H9 (cell line): ENCODE data around the gene PTPRK. TPM values are rescaled to one million over a fixed set of nuclear protein-coding genes. Genes with fewer than 3 reads are reported as not detected.

ENCODE experiments used
- DNase-seq: peaks from one replicate; pipeline ENCODE4 v3.0.0-alpha.2; 2017
- H2AFZ ChIP-seq: one replicate; pipeline ENCODE4 v1.6.1; 2013; ENCODE audit warnings: mild to moderate bottlenecking, low read length, control low read depth, moderate library complexity
- H2AK5ac ChIP-seq: 2 replicates; pipeline ENCODE4 v1.6.1; 2013; ENCODE audit warnings: low read length, control low read depth, mixed read lengths; ENCODE audit not compliant: insufficient read length
- H2BK120ac ChIP-seq: one replicate; pipeline ENCODE4 v1.6.1; 2013; ENCODE audit warnings: low read depth, mild to moderate bottlenecking, low read length, control low read depth, inconsistent platforms; ENCODE audit not compliant: poor library complexity, severe bottlenecking
- H2BK12ac ChIP-seq: 2 replicates; pipeline ENCODE4 v1.6.1; 2013; ENCODE audit warnings: low read length, control low read depth, mixed read lengths, low read depth; ENCODE audit not compliant: insufficient read length
- H2BK15ac ChIP-seq: 2 replicates; pipeline ENCODE4 v1.6.1; 2013; ENCODE audit warnings: low read depth, low read length, control low read depth
- H2BK20ac ChIP-seq: one replicate; pipeline ENCODE4 v1.6.1; 2013; ENCODE audit warnings: low read depth, mild to moderate bottlenecking, low read length, control low read depth, inconsistent platforms; ENCODE audit not compliant: poor library complexity, severe bottlenecking
- H2BK5ac ChIP-seq: 2 replicates; pipeline ENCODE4 v1.6.1; 2013; ENCODE audit warnings: low read length, control low read depth, mixed read lengths; ENCODE audit not compliant: insufficient read length
- H3K14ac ChIP-seq: 2 replicates; pipeline ENCODE4 v1.6.1; 2013; ENCODE audit warnings: low read length, control low read depth; ENCODE audit not compliant: insufficient read depth
- H3K18ac ChIP-seq: 2 replicates; pipeline ENCODE4 v1.6.1; 2013; ENCODE audit warnings: low read depth, mild to moderate bottlenecking, mixed read lengths, low read length, control low read depth; ENCODE audit not compliant: insufficient read length
- H3K23ac ChIP-seq: 2 replicates; pipeline ENCODE4 v1.6.1; 2013; ENCODE audit warnings: low read length, control low read depth, mixed read lengths, low read depth; ENCODE audit not compliant: insufficient read length
- H3K23me2 ChIP-seq: 2 replicates; pipeline ENCODE4 v1.6.1; 2013; ENCODE audit warnings: low read depth, mild to moderate bottlenecking, mixed read lengths, low read length, control low read depth; ENCODE audit not compliant: insufficient read length, poor library complexity, severe bottlenecking
- H3K27ac ChIP-seq: 2 replicates; pipeline ENCODE4 v1.5.1; 2013; ENCODE audit warnings: low read length, control low read depth, mixed read lengths, low read depth; ENCODE audit not compliant: insufficient read length
- H3K27me3 ChIP-seq: 2 replicates; pipeline ENCODE4 v1.6.1; 2013; ENCODE audit warnings: low read length, control low read depth, inconsistent platforms; ENCODE audit not compliant: insufficient read depth
- H3K4ac ChIP-seq: 2 replicates; pipeline ENCODE4 v1.6.1; 2013; ENCODE audit warnings: low read depth, mild to moderate bottlenecking, control low read depth, inconsistent platforms, low read length, moderate library complexity
- H3K4me1 ChIP-seq: 2 replicates; pipeline ENCODE4 v1.6.1; 2013; ENCODE audit warnings: low read length, control low read depth, inconsistent platforms; ENCODE audit not compliant: insufficient read depth
- H3K4me2 ChIP-seq: 2 replicates; pipeline ENCODE4 v1.6.1; 2013; ENCODE audit warnings: low read length, control low read depth, mixed read lengths; ENCODE audit not compliant: insufficient read length, insufficient read depth
- H3K56ac ChIP-seq: 2 replicates; pipeline ENCODE4 v1.6.1; 2013; ENCODE audit warnings: low read depth, mild to moderate bottlenecking, mixed read lengths, low read length, control low read depth; ENCODE audit not compliant: insufficient read length
- H3K79me1 ChIP-seq: 2 replicates; pipeline ENCODE4 v1.6.1; 2013; ENCODE audit warnings: low read depth, mild to moderate bottlenecking, moderate library complexity, low read length, control low read depth, inconsistent platforms; ENCODE audit not compliant: insufficient read depth, poor library complexity, severe bottlenecking
- H3K79me2 ChIP-seq: 2 replicates; pipeline ENCODE4 v1.6.1; 2013; ENCODE audit warnings: low read length, control low read depth, inconsistent platforms; ENCODE audit not compliant: insufficient read depth
- H3K9ac ChIP-seq: 2 replicates; pipeline ENCODE4 v1.6.1; 2013; ENCODE audit warnings: low read length, control low read depth, mixed read lengths; ENCODE audit not compliant: insufficient read length; ENCODE audit errors: extremely low read depth
- H3K9me3 ChIP-seq: one replicate; pipeline ENCODE4 v1.6.1; 2013; ENCODE audit warnings: low read depth, low read length, inconsistent platforms; ENCODE audit not compliant: control insufficient read depth
- H3T11ph ChIP-seq: one replicate; pipeline ENCODE4 v1.6.1; 2013; ENCODE audit warnings: mild to moderate bottlenecking, low read length, control low read depth, inconsistent platforms
- H4K20me1 ChIP-seq: one replicate; pipeline ENCODE4 v1.6.1; 2013; ENCODE audit not compliant: control insufficient read depth, insufficient read length, insufficient read depth
- H4K5ac ChIP-seq: 2 replicates; pipeline ENCODE4 v1.6.1; 2013; ENCODE audit warnings: low read depth, mild to moderate bottlenecking, mixed read lengths, low read length, control low read depth; ENCODE audit not compliant: insufficient read length
- H4K8ac ChIP-seq: replicated peaks from 2 replicates; pipeline ENCODE4 v1.6.1; 2013; ENCODE audit warnings: low read length, control low read depth, mixed read lengths, low read depth; ENCODE audit not compliant: insufficient read length
- H4K91ac ChIP-seq: 2 replicates; pipeline ENCODE4 v1.6.1; 2013; ENCODE audit warnings: low read depth, mild to moderate bottlenecking, moderate library complexity, mixed read lengths, low read length, control low read depth; ENCODE audit not compliant: insufficient read length
- H3K27ac Mint-ChIP-seq, 3 experiments: 2 replicates in 2 of 3; 3 replicates in 1 of 3; pipeline ENCODE4 v1.8.0; 2020 to 2021; ENCODE audit warnings: mixed read lengths in 3 of 3, mild to moderate bottlenecking in 1 of 3, moderate library complexity in 1 of 3
- H3K27me3 Mint-ChIP-seq: 2 replicates; pipeline ENCODE4 v1.8.0; 2021; ENCODE audit warnings: low read depth, mild to moderate bottlenecking, moderate library complexity, mixed read lengths
- H3K36me3 Mint-ChIP-seq, 3 experiments: 2 replicates in 2 of 3; 3 replicates in 1 of 3; pipeline ENCODE4 v1.8.0; 2020 to 2021; ENCODE audit warnings: low read depth in 3 of 3, mixed read lengths in 3 of 3; ENCODE audit not compliant: insufficient read depth in 1 of 3
- H3K4me1 Mint-ChIP-seq, 2 experiments: 2 replicates each; pipeline ENCODE4 v1.8.0; 2020; ENCODE audit warnings: mixed read lengths in 2 of 2
- H3K4me3 Mint-ChIP-seq, 2 experiments: 2 replicates in 1 of 2; 3 replicates in 1 of 2; pipeline ENCODE4 v1.8.0; 2020 to 2021; ENCODE audit warnings: mild to moderate bottlenecking in 2 of 2, mixed read lengths in 2 of 2, moderate library complexity in 1 of 2
- H3K9me3 Mint-ChIP-seq, 2 experiments: 2 replicates in 1 of 2; 3 replicates in 1 of 2; pipeline ENCODE4 v1.8.0; 2020; ENCODE audit warnings: mild to moderate bottlenecking in 2 of 2, mixed read lengths in 2 of 2, moderate library complexity in 1 of 2
- CTCF ChIP-seq: fragments of 200-600 bp; sonication (generic); conservative IDR thresholded peaks from 3 replicates; pipeline ENCODE4 v1.8.0; 2021; ENCODE audit warnings: antibody characterized with exemption, mild to moderate bottlenecking
- WGBS: extraction: QIAGEN DNeasy Blood & Tissue Kit; methylation state at CpG from one replicate; pipeline ENCODE4 v1.1.7; 2013; ENCODE audit warnings: missing lambda C conversion rate, low lambda C conversion rate, mixed read lengths; ENCODE audit not compliant: insufficient read length; ENCODE audit errors: extremely low coverage; 5-methylcytosine and 5-hydroxymethylcytosine counted together
- total RNA-seq: library from RNA; stranded (reverse); gene quantifications from 2 replicates; pipeline ENCODE4 v1.2.1, GENCODE V29; 2021

Gene PTPRK
- total RNA-seq, 1 experiment from 2014 or later, result 47.9 TPM

- no peaks in the 10 kb centered on the region for H3K27me3 ChIP-seq
- H3K27me3 Mint-ChIP-seq, result no peaks in the 10 kb centered on the region
- peaks cover 0 to 9% (median 2%) of the 10 kb centered on the region in 3 experiments; a peak in 2 of 7 replicates for H3K36me3 Mint-ChIP-seq
- no peak overlapping the region for H2BK120ac ChIP-seq
- no peak overlapping the region for H3K4me3 Mint-ChIP-seq
- no peak overlapping the region for H3K9ac ChIP-seq
- no peaks in the 10 kb centered on the region for H3K9me3 Mint-ChIP-seq
- H3K23ac ChIP-seq, result no peak overlapping the region
- no peak overlapping the region for H3K14ac ChIP-seq
- H3K18ac ChIP-seq, result no peak overlapping the region
- DNase-seq, result no peak
- no peak overlapping the region for H3K27ac ChIP-seq
- no peak overlapping the region for H4K8ac ChIP-seq
- H2BK5ac ChIP-seq, result no peak overlapping the region
- TF ChIP-seq CTCF, result no peak
- H2AFZ ChIP-seq, result no peak overlapping the region
- H3K79me2 ChIP-seq, result no peaks in the 10 kb centered on the region
- no peaks in the 10 kb centered on the region for H4K20me1 ChIP-seq
- H2BK20ac ChIP-seq, result no peak overlapping the region
- no peak overlapping the region for H4K91ac ChIP-seq
- no CpG with 5 or more reads among the region's 3 CpGs for WGBS
- H3K4me2 ChIP-seq, result no peak overlapping the region
- H3K79me1 ChIP-seq, result no peaks in the 10 kb centered on the region
- no peak overlapping the region for H3K4ac ChIP-seq
- peak overlapping the region in 1 of 3 experiments; percentile 22; a peak in 3 of 7 replicates for H3K27ac Mint-ChIP-seq
- no peak overlapping the region for H4K5ac ChIP-seq
- no peak overlapping the region for H2BK12ac ChIP-seq
- H2BK15ac ChIP-seq, result no peak overlapping the region
- no peaks in the 10 kb centered on the region for H3K23me2 ChIP-seq
- no peak overlapping the region for H2AK5ac ChIP-seq
- H3K56ac ChIP-seq, result no peak overlapping the region
- H3K9me3 ChIP-seq, result no peaks in the 10 kb centered on the region
- H3T11ph ChIP-seq, result no peak overlapping the region
- peaks cover 15 to 25% of the 10 kb centered on the region in 2 experiments for H3K4me1 Mint-ChIP-seq
- no peaks in the 10 kb centered on the region for H3K4me1 ChIP-seq
Measured at GRCh38 chr6:128071212-128071611, 449.2 kb downstream of the PTPRK start.
